CD4-positive, alpha-beta T cell (primary cell): Measurements from ENCODE around the gene ERC2. TPM values are rescaled to one million over a fixed set of nuclear protein-coding genes. Genes with fewer than 3 reads are reported as not detected.

Source experiments
- ATAC-seq: fragments of 200-7000 bp; cut with Tn5 transposase; one replicate; pipeline ENCODE4 v1.10.0; 2022; ENCODE audit warnings: mild to moderate bottlenecking; ENCODE audit not compliant: poor library complexity
- CTCF ChIA-PET: fragments of 350-600 bp; sonication (Branson Sonifier 250); formaldehyde crosslinking; loops from one replicate; lab custom pipeline; 2021; ENCODE audit warnings: antibody characterized with exemption, inconsistent platforms; lab: Charles Lee
- POLR2A ChIA-PET: fragments of 350-600 bp; sonication (Branson Sonifier 250); formaldehyde crosslinking; loops from one replicate; lab custom pipeline; 2021; ENCODE audit warnings: antibody characterized with exemption, inconsistent platforms; lab: Charles Lee
- DNase-seq, 14 experiments: peaks; one replicate each; pipeline ENCODE4 v3.0.0-alpha.2; 2013 to 2020; ENCODE audit warnings: mixed read lengths in 2 of 14
- H3K27ac ChIP-seq, 2 donors: one replicate each; pipeline versions ENCODE4 v1.5.1 to v1.7.0; 2013; ENCODE audit warnings: low read length in 2 of 2, low read depth in 1 of 2, mild to moderate bottlenecking in 1 of 2
- H3K27me3 ChIP-seq, 2 experiments: 1 replicate in 1 of 2; 2 replicates in 1 of 2; pipeline versions ENCODE4 v1.6.1 to v1.7.0; 2013; ENCODE audit warnings: low read length in 2 of 2, control low read depth in 1 of 2, mild to moderate bottlenecking in 1 of 2, moderate library complexity in 1 of 2; ENCODE audit not compliant: insufficient read depth in 2 of 2, control insufficient read depth in 1 of 2
- H3K36me3 ChIP-seq: one replicate; pipeline ENCODE4 v1.6.1; 2013; ENCODE audit warnings: low read length, control low read depth; ENCODE audit not compliant: insufficient read depth
- H3K4me1 ChIP-seq: one replicate; pipeline ENCODE4 v1.6.1; 2013; ENCODE audit warnings: low read length, control low read depth; ENCODE audit not compliant: insufficient read depth
- H3K4me3 ChIP-seq: one replicate; pipeline ENCODE4 v1.5.1; 2013; ENCODE audit warnings: mild to moderate bottlenecking, low read length, moderate library complexity
- H3K9me3 ChIP-seq, 2 experiments: 1 replicate in 1 of 2; 2 replicates in 1 of 2; pipeline versions ENCODE4 v1.6.1 to v1.7.0; 2013; ENCODE audit warnings: low read length in 2 of 2, mild to moderate bottlenecking in 2 of 2, control low read depth in 1 of 2, moderate library complexity in 1 of 2; ENCODE audit not compliant: control insufficient read depth in 1 of 2, insufficient read depth in 1 of 2
- H3K27ac Mint-ChIP-seq: one replicate; pipeline ENCODE4 v1.8.0; 2020; ENCODE audit warnings: mixed read lengths
- H3K27me3 Mint-ChIP-seq: one replicate; pipeline ENCODE4 v1.8.0; 2021; ENCODE audit warnings: mixed read lengths
- H3K36me3 Mint-ChIP-seq: one replicate; pipeline ENCODE4 v1.8.0; 2021; ENCODE audit warnings: low read depth, mixed read lengths
- H3K4me1 Mint-ChIP-seq: one replicate; pipeline ENCODE4 v1.8.0; 2021; ENCODE audit warnings: low read depth, mixed read lengths
- H3K4me3 Mint-ChIP-seq: one replicate; pipeline ENCODE4 v1.8.0; 2020; ENCODE audit warnings: mild to moderate bottlenecking, mixed read lengths
- H3K9me3 Mint-ChIP-seq: one replicate; pipeline ENCODE4 v1.8.0; 2020; ENCODE audit warnings: mixed read lengths
- intact Hi-C, 2 experiments: fragments of 100-400 bp; cut with DNase I in 1 of 2; cut with micrococcal nuclease in 1 of 2; formaldehyde crosslinking; loops; one replicate each; pipeline versions ENCODE4 v1.15.1 to v1.9.0; 2023 to 2025; cut with DNase I, micrococcal nuclease
- total RNA-seq, 174 experiments: library from RNA in 2 of 174; stranded (reverse) in 2 of 174; gene quantifications; one replicate each; pipeline ENCODE4 v1.2.3 and lab custom pipeline; 2021 to 2026
- TF ChIP-seq, protein P1 (sequence below): fragments of 200-600 bp; IDR thresholded peaks from one replicate; pipeline ENCODE4 v1.8.0; 2022; ENCODE audit warnings: antibody characterized with exemption, mild to moderate bottlenecking

The ERC2 gene
- total RNA-seq, 2 experiments from 2014 or later: not detected

DNA sequence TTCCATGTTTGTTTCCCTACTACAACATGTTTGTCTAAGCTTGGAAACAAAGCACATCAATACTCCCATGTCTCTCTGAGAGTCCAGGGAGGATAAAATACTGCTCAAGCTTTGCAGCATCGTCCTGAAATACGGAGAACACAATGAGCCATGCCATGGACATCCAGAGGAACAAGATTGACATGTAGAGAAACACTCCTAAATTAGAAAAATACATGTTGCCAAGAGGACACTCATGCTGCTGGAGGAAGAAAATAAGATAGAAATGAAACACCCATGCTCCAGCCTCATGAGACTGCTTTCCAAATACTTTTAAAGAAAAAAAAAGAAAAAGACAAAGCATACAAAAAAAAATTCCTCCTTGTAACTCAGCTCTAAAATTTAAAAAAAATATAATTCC, 387.0 kb downstream of the ERC2 start:
- DNase-seq (no peak), ATAC-seq (no peak)
- Mint-ChIP-seq H3K4me1 (no peaks in the 10 kb centered on the region), H3K27ac (no peak overlapping the region), H3K27me3 (peaks cover 3% of the 10 kb centered on the region), H3K9me3 (peaks cover 5% of the 10 kb centered on the region), H3K4me3 (no peak overlapping the region), H3K36me3 (no peaks in the 10 kb centered on the region)
- no peaks in the 10 kb centered on the region for H3K36me3 ChIP-seq
- TF ChIP-seq, protein P1, sequence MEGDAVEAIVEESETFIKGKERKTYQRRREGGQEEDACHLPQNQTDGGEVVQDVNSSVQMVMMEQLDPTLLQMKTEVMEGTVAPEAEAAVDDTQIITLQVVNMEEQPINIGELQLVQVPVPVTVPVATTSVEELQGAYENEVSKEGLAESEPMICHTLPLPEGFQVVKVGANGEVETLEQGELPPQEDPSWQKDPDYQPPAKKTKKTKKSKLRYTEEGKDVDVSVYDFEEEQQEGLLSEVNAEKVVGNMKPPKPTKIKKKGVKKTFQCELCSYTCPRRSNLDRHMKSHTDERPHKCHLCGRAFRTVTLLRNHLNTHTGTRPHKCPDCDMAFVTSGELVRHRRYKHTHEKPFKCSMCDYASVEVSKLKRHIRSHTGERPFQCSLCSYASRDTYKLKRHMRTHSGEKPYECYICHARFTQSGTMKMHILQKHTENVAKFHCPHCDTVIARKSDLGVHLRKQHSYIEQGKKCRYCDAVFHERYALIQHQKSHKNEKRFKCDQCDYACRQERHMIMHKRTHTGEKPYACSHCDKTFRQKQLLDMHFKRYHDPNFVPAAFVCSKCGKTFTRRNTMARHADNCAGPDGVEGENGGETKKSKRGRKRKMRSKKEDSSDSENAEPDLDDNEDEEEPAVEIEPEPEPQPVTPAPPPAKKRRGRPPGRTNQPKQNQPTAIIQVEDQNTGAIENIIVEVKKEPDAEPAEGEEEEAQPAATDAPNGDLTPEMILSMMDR: no peak
- no peak overlapping the region for H3K4me3 ChIP-seq
- ChIA-PET POLR2A (no interaction called here), CTCF (no interaction called here)
- no peaks in the 10 kb centered on the region for H3K27me3 ChIP-seq
- H3K9me3 ChIP-seq: no peaks in the 10 kb centered on the region
- no peaks in the 10 kb centered on the region for H3K4me1 ChIP-seq
- H3K27ac ChIP-seq: no peak overlapping the region
- intact Hi-C loops: no loop called here

DNA sequence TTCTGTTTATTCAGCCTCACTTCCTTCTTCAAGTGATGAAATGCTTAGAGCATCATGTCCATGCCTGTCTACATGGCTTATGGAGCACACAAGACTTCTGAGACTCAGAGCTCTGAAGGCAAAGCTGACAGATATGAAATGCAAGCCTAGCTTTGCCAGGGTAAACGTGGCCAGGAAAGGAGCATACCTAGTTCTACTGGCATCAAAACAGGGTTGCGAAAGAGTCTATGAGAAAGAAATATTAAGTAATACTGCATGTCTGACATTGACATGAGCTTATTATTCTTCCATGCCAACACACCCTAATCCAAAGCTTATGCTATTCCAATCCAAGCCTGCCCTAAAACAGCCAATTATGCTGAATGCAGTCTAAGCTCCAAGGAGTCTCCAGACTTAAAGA, 391.5 kb downstream of the ERC2 start:
- Mint-ChIP-seq H3K4me1 (no peaks in the 10 kb centered on the region), H3K27me3 (no peaks in the 10 kb centered on the region), H3K27ac (no peak overlapping the region), H3K9me3 (no peaks in the 10 kb centered on the region), H3K4me3 (no peak overlapping the region), H3K36me3 (no peaks in the 10 kb centered on the region)
- DNase-seq (no peak), ATAC-seq (no peak)
- no peak overlapping the region for H3K4me3 ChIP-seq
- CTCF ChIA-PET: no interaction called here
- POLR2A ChIA-PET: no interaction called here
- H3K27ac ChIP-seq: no peak overlapping the region
- no peaks in the 10 kb centered on the region for H3K27me3 ChIP-seq
- no peaks in the 10 kb centered on the region for H3K4me1 ChIP-seq
- no peaks in the 10 kb centered on the region for H3K9me3 ChIP-seq
- intact Hi-C loops: no loop called here
- TF ChIP-seq, protein P1: no peak
- no peaks in the 10 kb centered on the region for H3K36me3 ChIP-seq

DNA sequence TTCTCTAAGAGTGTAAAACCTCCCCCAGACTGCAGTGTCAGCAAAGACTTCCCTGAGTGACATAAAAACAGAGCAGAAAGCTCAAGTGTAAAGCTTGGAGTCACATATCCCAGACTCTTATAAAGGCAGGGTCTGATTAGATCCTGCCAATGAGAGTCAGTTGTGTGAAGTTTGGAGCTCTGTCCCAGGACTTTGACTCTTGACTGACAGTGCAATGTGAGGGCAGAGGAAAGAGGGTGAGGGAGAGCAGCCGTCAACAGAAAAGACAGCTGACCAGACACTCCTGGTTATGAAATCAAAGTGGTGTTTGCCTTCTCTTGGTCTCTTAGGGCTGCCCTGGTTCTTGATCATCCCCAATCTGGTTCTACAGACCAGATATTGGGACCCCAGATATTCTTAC, 393.2 kb downstream of the ERC2 start:
- Mint-ChIP-seq H3K9me3 (no peaks in the 10 kb centered on the region), H3K27me3 (no peaks in the 10 kb centered on the region), H3K36me3 (no peaks in the 10 kb centered on the region), H3K4me3 (no peak overlapping the region), H3K27ac (no peak overlapping the region), H3K4me1 (no peaks in the 10 kb centered on the region)
- no peaks in the 10 kb centered on the region for H3K36me3 ChIP-seq
- no peak overlapping the region for H3K27ac ChIP-seq
- TF ChIP-seq, protein P1: no peak
- H3K27me3 ChIP-seq: no peaks in the 10 kb centered on the region
- POLR2A ChIA-PET: no interaction called here
- CTCF ChIA-PET: no interaction called here
- no peaks in the 10 kb centered on the region for H3K4me1 ChIP-seq
- DNase-seq: no peak
- ATAC-seq: no peak
- intact Hi-C loops: no loop called here
- no peak overlapping the region for H3K4me3 ChIP-seq
- no peaks in the 10 kb centered on the region for H3K9me3 ChIP-seq
